CD14-positive monocyte (primary cell): ENCODE data around the gene CGNL1. TPM values are rescaled to one million over a fixed set of nuclear protein-coding genes. Genes with fewer than 3 reads are reported as not detected.

Experiments
- DNase-seq, 3 donors: peaks; one replicate each; pipeline ENCODE4 v3.0.0-alpha.2; 2011 to 2022
- H2AFZ ChIP-seq: 2 replicates; pipeline ENCODE4 v1.6.0; 2012; ENCODE audit warnings: mild to moderate bottlenecking, low read depth, low read length, inconsistent platforms; ENCODE audit not compliant: insufficient read depth, poor library complexity, severe bottlenecking
- H3K27ac ChIP-seq, 2 donors: 1 replicate in 1 of 2; 2 replicates in 1 of 2; pipeline ENCODE4 v1.5.1; 2012 to 2013; ENCODE audit warnings: low read length in 2 of 2, control low read depth in 1 of 2, inconsistent platforms in 1 of 2, low read depth in 1 of 2, mild to moderate bottlenecking in 1 of 2
- H3K27me3 ChIP-seq, 2 donors: one replicate each; pipeline versions ENCODE4 v1.6.0 to v1.6.1; 2011 to 2013; ENCODE audit warnings: low read length in 2 of 2; ENCODE audit not compliant: control insufficient read depth in 2 of 2, insufficient read depth in 2 of 2
- H3K36me3 ChIP-seq, 2 donors: replicated peaks in 1 of 2; 1 replicate in 1 of 2; 2 replicates in 1 of 2; pipeline versions ENCODE4 v1.5.1 to v1.6.1; 2012 to 2013; ENCODE audit warnings: low read length in 2 of 2, control low read depth in 1 of 2, inconsistent platforms in 1 of 2, mild to moderate bottlenecking in 1 of 2; ENCODE audit not compliant: insufficient read depth in 2 of 2, control insufficient read depth in 1 of 2
- H3K4me1 ChIP-seq, 2 donors: 1 replicate in 1 of 2; 2 replicates in 1 of 2; pipeline versions ENCODE4 v1.5.1 to v1.6.1; 2012 to 2013; ENCODE audit warnings: low read length in 2 of 2, control low read depth in 1 of 2, inconsistent platforms in 1 of 2, mild to moderate bottlenecking in 1 of 2, moderate library complexity in 1 of 2; ENCODE audit not compliant: insufficient read depth in 2 of 2, control insufficient read depth in 1 of 2
- H3K4me2 ChIP-seq: replicated peaks from 2 replicates; pipeline ENCODE3; 2012; ENCODE audit warnings: low read length, moderate library complexity, mild to moderate bottlenecking; ENCODE audit not compliant: poor library complexity, severe bottlenecking; ENCODE audit errors: extremely low read depth
- H3K4me3 ChIP-seq, 3 experiments: fragments of 200-600 bp in 1 of 3; sonication (generic) in 1 of 3; replicated peaks in 1 of 3; 1 replicate in 2 of 3; 2 replicates in 1 of 3; pipeline ENCODE4 v1.5.1; 2011 to 2013; ENCODE audit warnings: low read length in 3 of 3, mild to moderate bottlenecking in 3 of 3, control low read depth in 2 of 3, low read depth in 2 of 3, inconsistent platforms in 1 of 3, moderate library complexity in 1 of 3
- H3K79me2 ChIP-seq: 2 replicates; pipeline ENCODE4 v1.6.0; 2012; ENCODE audit warnings: mild to moderate bottlenecking, control low read depth, inconsistent platforms, low read length, moderate library complexity; ENCODE audit not compliant: insufficient read depth
- H3K9ac ChIP-seq: 2 replicates; pipeline ENCODE4 v1.6.0; 2017; ENCODE audit warnings: low read length, mild to moderate bottlenecking; ENCODE audit not compliant: insufficient read depth, poor library complexity, severe bottlenecking
- H3K9me3 ChIP-seq, 2 donors: replicated peaks in 1 of 2; 1 replicate in 1 of 2; 2 replicates in 1 of 2; pipeline versions ENCODE4 v1.5.1 to v1.6.1; 2012 to 2013; ENCODE audit warnings: low read length in 2 of 2, control low read depth in 1 of 2; ENCODE audit not compliant: control insufficient read depth in 1 of 2, insufficient read depth in 1 of 2
- H4K20me1 ChIP-seq: 2 replicates; pipeline ENCODE4 v1.6.0; 2012; ENCODE audit warnings: mild to moderate bottlenecking, low read length, control low read depth, moderate library complexity; ENCODE audit not compliant: insufficient read depth
- H3K27ac Mint-ChIP-seq, 7 donors: one replicate each; pipeline ENCODE4 v1.8.0; 2020; ENCODE audit warnings: mild to moderate bottlenecking in 7 of 7, mixed read lengths in 7 of 7, moderate library complexity in 6 of 7, inconsistent platforms in 2 of 7
- H3K27me3 Mint-ChIP-seq, 3 donors: one replicate each; pipeline ENCODE4 v1.8.0; 2021 to 2022; ENCODE audit warnings: low read depth in 3 of 3, mild to moderate bottlenecking in 3 of 3, mixed read lengths in 3 of 3, moderate library complexity in 3 of 3, inconsistent platforms in 1 of 3
- H3K36me3 Mint-ChIP-seq, 2 donors: one replicate each; pipeline ENCODE4 v1.8.0; 2020; ENCODE audit warnings: mixed read lengths in 2 of 2, inconsistent platforms in 1 of 2, mild to moderate bottlenecking in 1 of 2
- H3K4me1 Mint-ChIP-seq: one replicate; pipeline ENCODE4 v1.8.0; 2020; ENCODE audit warnings: mild to moderate bottlenecking, mixed read lengths
- H3K4me3 Mint-ChIP-seq, 2 donors: one replicate each; pipeline ENCODE4 v1.8.0; 2020; ENCODE audit warnings: mild to moderate bottlenecking in 2 of 2, mixed read lengths in 2 of 2, moderate library complexity in 1 of 2
- H3K9me3 Mint-ChIP-seq, 7 donors: one replicate each; pipeline ENCODE4 v1.8.0; 2020 to 2022; ENCODE audit warnings: mixed read lengths in 7 of 7, mild to moderate bottlenecking in 6 of 7, moderate library complexity in 6 of 7, inconsistent platforms in 2 of 7
- WGBS: methylation state at CpG from one replicate; pipeline ENCODE4 v1.1.5; 2013; ENCODE audit warnings: missing lambda C conversion rate; ENCODE audit not compliant: insufficient coverage; 5-methylcytosine and 5-hydroxymethylcytosine counted together
- intact Hi-C, 2 donors: fragments of 100-400 bp; cut with micrococcal nuclease; formaldehyde crosslinking; loops; one replicate each; pipeline versions ENCODE4 v1.15.0 to v1.15.1; 2023
- polyA plus RNA-seq, 3 donors: library from polyadenylated mRNA; depleted of rRNA in 1 of 3; unstranded in 2 of 3; stranded (reverse) in 1 of 3; fragments of 300-500 nt in 2 of 3; fragments of >200 nt in 1 of 3; fragmentation: Illumina TruSeq in 2 of 3; gene quantifications; 1 replicate in 2 of 3; 2 replicates in 1 of 3; pipeline ENCODE4 v1.2.3, GENCODE V29; 2012 to 2021
- TF ChIP-seq, protein P1 (sequence below): fragments of 200-600 bp; IDR thresholded peaks from one replicate; pipeline ENCODE4 v1.8.0; 2022; ENCODE audit warnings: antibody characterized with exemption, mild to moderate bottlenecking

Gene CGNL1
- polyA plus RNA-seq, 3 donors: not detected

DNA sequence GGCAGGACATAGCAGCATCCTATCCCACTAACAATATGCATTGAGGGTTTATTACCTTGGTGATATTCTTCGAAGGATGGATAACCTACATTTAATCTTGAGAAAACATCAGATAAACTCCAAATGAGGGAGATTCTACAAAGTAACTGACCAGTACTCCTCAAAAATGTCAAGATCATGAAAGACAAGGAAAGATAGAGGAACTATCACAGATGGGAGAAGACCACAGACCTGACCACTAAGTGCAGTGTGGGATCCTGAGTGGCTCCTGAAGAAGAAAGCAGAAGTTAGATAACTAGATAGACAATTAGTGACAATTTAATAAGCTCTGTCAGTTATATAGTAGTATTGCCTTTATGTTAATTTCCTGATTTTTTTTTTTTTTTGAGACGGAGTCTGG lies 17.7 kb upstream of the CGNL1 start:
- no peak overlapping the region for H3K4me3 ChIP-seq
- Mint-ChIP-seq H3K27me3 (peaks cover 3 to 6% (median 6%) of the 10 kb centered on the region in 3 donors), H3K4me3 (no peak overlapping the region), H3K36me3 (no peaks in the 10 kb centered on the region), H3K9me3 (peaks cover 0 to 12% (median 1%) of the 10 kb centered on the region in 7 donors), H3K27ac (no peak overlapping the region), H3K4me1 (peaks cover 11% of the 10 kb centered on the region)
- H2AFZ ChIP-seq: no peak overlapping the region
- DNase-seq: no peak
- H3K4me2 ChIP-seq: no peak overlapping the region
- TF ChIP-seq, protein P1, sequence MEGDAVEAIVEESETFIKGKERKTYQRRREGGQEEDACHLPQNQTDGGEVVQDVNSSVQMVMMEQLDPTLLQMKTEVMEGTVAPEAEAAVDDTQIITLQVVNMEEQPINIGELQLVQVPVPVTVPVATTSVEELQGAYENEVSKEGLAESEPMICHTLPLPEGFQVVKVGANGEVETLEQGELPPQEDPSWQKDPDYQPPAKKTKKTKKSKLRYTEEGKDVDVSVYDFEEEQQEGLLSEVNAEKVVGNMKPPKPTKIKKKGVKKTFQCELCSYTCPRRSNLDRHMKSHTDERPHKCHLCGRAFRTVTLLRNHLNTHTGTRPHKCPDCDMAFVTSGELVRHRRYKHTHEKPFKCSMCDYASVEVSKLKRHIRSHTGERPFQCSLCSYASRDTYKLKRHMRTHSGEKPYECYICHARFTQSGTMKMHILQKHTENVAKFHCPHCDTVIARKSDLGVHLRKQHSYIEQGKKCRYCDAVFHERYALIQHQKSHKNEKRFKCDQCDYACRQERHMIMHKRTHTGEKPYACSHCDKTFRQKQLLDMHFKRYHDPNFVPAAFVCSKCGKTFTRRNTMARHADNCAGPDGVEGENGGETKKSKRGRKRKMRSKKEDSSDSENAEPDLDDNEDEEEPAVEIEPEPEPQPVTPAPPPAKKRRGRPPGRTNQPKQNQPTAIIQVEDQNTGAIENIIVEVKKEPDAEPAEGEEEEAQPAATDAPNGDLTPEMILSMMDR: no peak
- intact Hi-C loops: no loop called here
- H3K9ac ChIP-seq: no peak overlapping the region
- no peaks in the 10 kb centered on the region for H3K27me3 ChIP-seq
- no peaks in the 10 kb centered on the region for H3K36me3 ChIP-seq
- H3K9me3 ChIP-seq: no peaks in the 10 kb centered on the region
- no peaks in the 10 kb centered on the region for H4K20me1 ChIP-seq
- no peak overlapping the region for H3K27ac ChIP-seq
- H3K4me1 ChIP-seq: no peaks in the 10 kb centered on the region
- no peaks in the 10 kb centered on the region for H3K79me2 ChIP-seq
- WGBS: no CpG with 5 or more reads among the region's 2 CpGs

DNA sequence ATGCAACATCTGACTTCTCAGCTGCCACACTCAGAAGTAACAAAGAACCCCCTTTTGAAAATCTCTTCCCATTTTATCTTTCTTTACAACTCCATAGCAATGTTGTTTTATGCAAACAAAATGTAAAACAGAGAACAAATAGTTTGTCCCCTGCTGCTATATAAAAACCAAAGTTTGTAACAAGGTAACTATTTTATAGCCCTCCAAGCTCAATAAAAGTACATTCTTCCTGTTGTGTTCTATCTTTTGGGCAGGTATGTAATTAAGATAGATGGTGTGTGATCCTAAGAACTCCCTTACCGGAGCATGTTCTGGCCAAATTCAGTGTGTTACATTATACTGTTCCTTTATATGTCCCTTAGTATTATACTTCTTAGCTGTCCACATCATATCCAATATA lies 12.6 kb upstream of the CGNL1 start:
- TF ChIP-seq, protein P1: no peak
- intact Hi-C loops: no loop called here
- WGBS: no CpG with 5 or more reads among the region's 1 CpG

More for the DNA sequence above, 12.6 kb upstream of the CGNL1 start:
- no peaks in the 10 kb centered on the region for H3K36me3 ChIP-seq
- no peak overlapping the region for H2AFZ ChIP-seq
- DNase-seq: no peak
- no peak overlapping the region for H3K4me2 ChIP-seq
- H3K27ac ChIP-seq: no peak overlapping the region
- no peak overlapping the region for H3K9ac ChIP-seq
- Mint-ChIP-seq H3K4me3 (no peak overlapping the region), H3K36me3 (no peaks in the 10 kb centered on the region), H3K9me3 (peaks cover 0 to 12% (median 0%) of the 10 kb centered on the region in 7 donors), H3K4me1 (peaks cover 26% of the 10 kb centered on the region), H3K27me3 (peaks cover 0 to 7% (median 4%) of the 10 kb centered on the region in 3 donors), H3K27ac (no peak overlapping the region)
- no peaks in the 10 kb centered on the region for H3K9me3 ChIP-seq
- H3K4me3 ChIP-seq: no peak overlapping the region
- no peaks in the 10 kb centered on the region for H3K27me3 ChIP-seq
- peaks cover 11 to 15% of the 10 kb centered on the region in 2 donors for H3K4me1 ChIP-seq
- H3K79me2 ChIP-seq: no peaks in the 10 kb centered on the region
- H4K20me1 ChIP-seq: no peaks in the 10 kb centered on the region
